ENCODE data around the gene ZCCHC4.

Gene ZCCHC4

GRCh38 chr4:25312496-25313200 is at the start of gene ZCCHC4:
ZCCHC4 (plus strand) TSS chr4:25312774; CDS start chr4:25312810, 36 bp downstream.
- DNase-seq (ENCODE audit: low read depth in 2 of 2): peak; percentile 76 to 82

GRCh38 chr4:25271866-25272265 is 40.7 kb upstream of the ZCCHC4 start:
- no peak for DNase-seq (ENCODE audit: low read depth in 2 of 2)

- DNase-seq (ENCODE audit: low read depth in 2 of 2): no peak
Measured at GRCh38 chr4:25280210-25280609, 32.4 kb upstream of the ZCCHC4 start.

- no peak for DNase-seq (ENCODE audit: low read depth in 2 of 2)
Measured at GRCh38 chr4:25283948-25284347, 28.6 kb upstream of the ZCCHC4 start.

- no peak for DNase-seq (ENCODE audit: low read depth in 2 of 2)
Measured at GRCh38 chr4:25284466-25284865, 28.1 kb upstream of the ZCCHC4 start.

GRCh38 chr4:25290490-25291067 is 22.0 kb upstream of the ZCCHC4 start:
- no peak for DNase-seq (ENCODE audit: low read depth in 2 of 2)

GRCh38 chr4:25291158-25291733 is 21.3 kb upstream of the ZCCHC4 start:
- no peak for DNase-seq (ENCODE audit: low read depth in 2 of 2)

GRCh38 chr4:25297528-25298242 is 14.9 kb upstream of the ZCCHC4 start:
- no peak for DNase-seq (ENCODE audit: low read depth in 2 of 2)

GRCh38 chr4:25299476-25300203 is 12.9 kb upstream of the ZCCHC4 start:
- no peak for DNase-seq (ENCODE audit: low read depth in 2 of 2)

GRCh38 chr4:25301471-25301870 is 11.1 kb upstream of the ZCCHC4 start:
- DNase-seq (ENCODE audit: low read depth in 2 of 2): no peak

GRCh38 chr4:25302626-25303025 is 9.9 kb upstream of the ZCCHC4 start:
- no peak for DNase-seq (ENCODE audit: low read depth in 2 of 2)

- DNase-seq (ENCODE audit: low read depth in 2 of 2): no peak
Measured at GRCh38 chr4:25303578-25303977, 9.0 kb upstream of the ZCCHC4 start.

- DNase-seq (ENCODE audit: low read depth in 2 of 2): no peak
Measured at GRCh38 chr4:25306518-25307057, 6.0 kb upstream of the ZCCHC4 start.

GRCh38 chr4:25307596-25307995 is 5.0 kb upstream of the ZCCHC4 start:
- DNase-seq (ENCODE audit: low read depth in 2 of 2): no peak

GRCh38 chr4:25308306-25308705 is 4.3 kb upstream of the ZCCHC4 start:
- no peak for DNase-seq (ENCODE audit: low read depth in 2 of 2)

GRCh38 chr4:25308761-25309160 is 3.8 kb upstream of the ZCCHC4 start:
- no peak for DNase-seq (ENCODE audit: low read depth in 2 of 2)

- DNase-seq (ENCODE audit: low read depth in 2 of 2): no peak
Measured at GRCh38 chr4:25310066-25310802, 2.3 kb upstream of the ZCCHC4 start.

GRCh38 chr4:25310803-25311166 is 1.8 kb upstream of the ZCCHC4 start:
- DNase-seq (ENCODE audit: low read depth in 2 of 2): no peak

- DNase-seq (ENCODE audit: low read depth in 2 of 2): no peak
Measured at GRCh38 chr4:25313201-25313895, 774 bp downstream of the ZCCHC4 start.

- DNase-seq (ENCODE audit: low read depth in 2 of 2): no peak
Measured at GRCh38 chr4:25320336-25320735, 7.8 kb downstream of the ZCCHC4 start.
